Measurements from ENCODE around the gene AP1S3. TPM values are rescaled to one million over a fixed set of nuclear protein-coding genes. Genes with fewer than 3 reads are reported as not detected.

AP1S3 gene
- total RNA-seq, 1 donor from 2014 or later: 6.4 TPM

GRCh38 chr2:223711596-223712326, 125.6 kb downstream of the AP1S3 start:
- no peak for DNase-seq
- ATAC-seq: no peak
- Histone ChIP-seq H3K4me3 (no peak overlapping the region), H3K36me3 (no peaks in the 10 kb centered on the region), H3K27ac (no peak overlapping the region), H3K9me3 (no peaks in the 10 kb centered on the region), H3K4me1 (no peaks in the 10 kb centered on the region), H3K27me3 (ENCODE audit: low read depth) (no peaks in the 10 kb centered on the region)
- no peak for TF ChIP-seq CTCF (IDR thresholded peaks at IDR 0.05)
- intact Hi-C loops (cut with DNase I): no loop called here

Other genes starting within 250 kb of the AP1S3 start
- gene SCG2, start 235.2 kb downstream of the AP1S3 start, total RNA-seq: 0.71 TPM
- 45.5 TPM for gene WDFY1, start 107.8 kb upstream of the AP1S3 start, total RNA-seq
- 20.7 TPM for gene MRPL44, start 119.9 kb upstream of the AP1S3 start, total RNA-seq
- 5.6 TPM for gene SERPINE2, start 201.7 kb upstream of the AP1S3 start, total RNA-seq